C4-2B (cell line): ENCODE data around the gene NAT16.
"Not testable (repeated sequence)": the region's sequence is repeated elsewhere in the genome, so short reads cannot be mapped to it uniquely, and the experiment has no call there.

ENCODE experiments used
- CTCF ChIP-seq: fragments of 450-650 bp; conservative IDR thresholded peaks from 2 replicates; pipeline ENCODE4 v1.5.1; 2017; ENCODE audit warnings: mild to moderate bottlenecking
- ZFX ChIP-seq: fragments of 450-650 bp; IDR thresholded peaks from 2 replicates; pipeline ENCODE4 v1.6.1; 2017

GRCh38 chr7:101203740-101204738, 23.9 kb upstream of the NAT16 start:
- not testable (repeated sequence) for TF ChIP-seq CTCF, ZFX
